Kidney (tissue), 14 donors: ENCODE measurements around the gene KRTAP10-10. TPM values are rescaled to one million over a fixed set of nuclear protein-coding genes. Genes with fewer than 3 reads are reported as not detected.

Experiments
- DNase-seq, 5 donors: peaks; one replicate each; pipeline ENCODE4 v3.0.0-alpha.2; 2013 to 2020
- FAIRE-seq: peaks from 2 replicates; lab custom pipeline; 2012; peaks lifted over from hg19 to GRCh38; lab: Jason Lieb, UNC
- H3K27ac ChIP-seq, 2 donors: one replicate each; pipeline ENCODE4 v1.7.0; 2013; ENCODE audit warnings: low read depth in 2 of 2, low read length in 2 of 2, inconsistent platforms in 1 of 2
- H3K27me3 ChIP-seq: one replicate; pipeline ENCODE4 v1.7.1; 2013; ENCODE audit warnings: low read length, inconsistent platforms; ENCODE audit not compliant: control insufficient read depth, insufficient read depth
- H3K36me3 ChIP-seq, 3 donors: one replicate each; pipeline versions ENCODE4 v1.7.0 to v1.7.1; 2013; ENCODE audit warnings: low read length in 3 of 3, control low read depth in 1 of 3, inconsistent platforms in 1 of 3; ENCODE audit not compliant: insufficient read depth in 3 of 3, control insufficient read depth in 2 of 3
- H3K4me1 ChIP-seq, 3 donors: one replicate each; pipeline versions ENCODE4 v1.7.0 to v1.7.1; 2013; ENCODE audit warnings: low read length in 3 of 3, inconsistent platforms in 1 of 3, low read depth in 1 of 3; ENCODE audit not compliant: control insufficient read depth in 2 of 3, insufficient read depth in 2 of 3
- H3K4me3 ChIP-seq, 3 donors: one replicate each; pipeline versions ENCODE4 v1.7.0 to v1.8.1; 2013; ENCODE audit warnings: low read length in 3 of 3, control low read depth in 1 of 3, inconsistent platforms in 1 of 3
- H3K9ac ChIP-seq, 3 donors: one replicate each; pipeline versions ENCODE4 v1.7.0 to v1.7.1; 2013; ENCODE audit warnings: low read length in 3 of 3, control low read depth in 1 of 3, inconsistent platforms in 1 of 3
- H3K9me3 ChIP-seq, 3 donors: one replicate each; pipeline versions ENCODE4 v1.7.0 to v1.7.1; 2013; ENCODE audit warnings: low read length in 3 of 3, control low read depth in 1 of 3, inconsistent platforms in 1 of 3; ENCODE audit not compliant: control insufficient read depth in 2 of 3, insufficient read depth in 1 of 3
- intact Hi-C: fragments of 100-400 bp; cut with DNase I; formaldehyde crosslinking; loops from one replicate; pipeline ENCODE4 v1.11.1; 2022
- polyA plus RNA-seq: library from polyadenylated mRNA; stranded (reverse); fragments of 350-450 nt; fragmentation: Illumina TruSeq; extraction: RNeasy Lipid Tissue Mini Kit (QIAGEN cat#74804); gene quantifications from one replicate; pipeline ENCODE4 v1.2.3, GENCODE V29; 2014; ENCODE audit warnings: low read depth, low replicate concordance; ENCODE audit not compliant: insufficient read depth
- total RNA-seq: library from RNA; stranded (reverse); fragmentation: NEBNext Ultra II Directional; extraction: Animal tissue kit (Norgen Biotek cat#: 25700); gene quantifications from one replicate; pipeline ENCODE4 v1.2.1, GENCODE V29; 2021
- TF ChIP-seq, protein P1 (sequence below): IDR thresholded peaks from 3 replicates; pipeline ENCODE4 v1.5.1; 2012; ENCODE audit warnings: mild to moderate bottlenecking, moderate library complexity, borderline replicate concordance; ENCODE audit not compliant: insufficient read depth; ENCODE audit errors: extremely low read depth
- donor health status: control.
- donor health status: control.
- donor health status: control.
- donor health status: control.
- donor health status: control.
- donor health status: DM: yes; HTN: yes; CAD: no.
- donor health status: Normal renal cell carcinoma (clear cell type).

KRTAP10-10 gene
- total and polyA plus RNA-seq, 2 donors from 2014 or later, result not detected

DNA sequence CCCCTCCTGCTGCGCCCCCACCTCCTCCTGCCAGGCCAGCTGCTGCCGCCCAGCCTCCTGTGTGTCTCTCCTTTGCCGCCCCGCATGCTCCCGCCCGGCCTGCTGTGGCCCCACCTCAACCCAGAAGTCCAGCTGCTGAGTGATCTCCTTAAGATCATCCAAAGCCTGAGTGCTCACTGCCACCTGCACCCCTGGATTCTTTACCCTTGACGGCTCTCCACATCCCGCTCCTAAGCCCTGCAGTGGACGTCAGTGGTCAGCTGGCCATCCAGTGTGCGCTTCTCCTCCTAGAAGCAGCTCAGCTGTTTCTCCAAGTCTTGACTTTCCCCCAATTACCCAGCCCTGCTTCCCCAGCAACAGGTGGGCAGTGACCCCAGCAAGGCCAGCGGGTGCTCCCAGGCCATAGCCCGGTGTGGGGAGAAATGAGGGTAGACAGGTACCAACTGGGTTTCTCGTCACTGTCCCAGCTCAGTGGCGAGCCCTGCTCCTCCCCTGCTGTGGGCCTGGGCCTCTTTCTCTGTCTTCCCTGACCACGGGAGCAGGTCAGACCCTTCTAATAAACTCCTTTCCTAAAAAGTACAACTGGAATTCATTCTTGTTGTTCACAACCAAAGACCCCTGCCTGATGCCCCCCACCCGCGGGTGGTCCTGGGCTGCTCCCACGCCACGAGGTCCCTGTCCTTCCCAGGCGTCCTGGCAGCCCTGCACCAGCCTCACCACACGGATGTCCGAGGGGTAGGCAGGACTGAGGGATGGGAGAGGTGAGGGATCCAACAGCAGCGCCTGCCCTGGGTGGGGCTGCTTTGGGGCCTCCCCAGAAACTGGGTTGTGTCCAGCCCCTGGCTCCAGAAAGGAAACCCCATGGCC, 35.3 kb upstream of the KRTAP10-10 start:
- Histone ChIP-seq H3K4me3 (no peak overlapping the region), H3K9ac (no peak overlapping the region), H3K9me3 (no peaks in the 10 kb centered on the region), H3K36me3 (no peaks in the 10 kb centered on the region), H3K27me3 (no peaks in the 10 kb centered on the region), H3K4me1 (no peaks in the 10 kb centered on the region), H3K27ac (no peak overlapping the region)
- intact Hi-C loops, result no loop called here
- TF ChIP-seq, protein P1, sequence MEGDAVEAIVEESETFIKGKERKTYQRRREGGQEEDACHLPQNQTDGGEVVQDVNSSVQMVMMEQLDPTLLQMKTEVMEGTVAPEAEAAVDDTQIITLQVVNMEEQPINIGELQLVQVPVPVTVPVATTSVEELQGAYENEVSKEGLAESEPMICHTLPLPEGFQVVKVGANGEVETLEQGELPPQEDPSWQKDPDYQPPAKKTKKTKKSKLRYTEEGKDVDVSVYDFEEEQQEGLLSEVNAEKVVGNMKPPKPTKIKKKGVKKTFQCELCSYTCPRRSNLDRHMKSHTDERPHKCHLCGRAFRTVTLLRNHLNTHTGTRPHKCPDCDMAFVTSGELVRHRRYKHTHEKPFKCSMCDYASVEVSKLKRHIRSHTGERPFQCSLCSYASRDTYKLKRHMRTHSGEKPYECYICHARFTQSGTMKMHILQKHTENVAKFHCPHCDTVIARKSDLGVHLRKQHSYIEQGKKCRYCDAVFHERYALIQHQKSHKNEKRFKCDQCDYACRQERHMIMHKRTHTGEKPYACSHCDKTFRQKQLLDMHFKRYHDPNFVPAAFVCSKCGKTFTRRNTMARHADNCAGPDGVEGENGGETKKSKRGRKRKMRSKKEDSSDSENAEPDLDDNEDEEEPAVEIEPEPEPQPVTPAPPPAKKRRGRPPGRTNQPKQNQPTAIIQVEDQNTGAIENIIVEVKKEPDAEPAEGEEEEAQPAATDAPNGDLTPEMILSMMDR, result no peak
- FAIRE-seq, result no peak
- no peak for DNase-seq

- Histone ChIP-seq H3K27me3 (no peaks in the 10 kb centered on the region), H3K9ac (no peak overlapping the region), H3K4me1 (no peaks in the 10 kb centered on the region), H3K4me3 (no peak overlapping the region), H3K36me3 (no peaks in the 10 kb centered on the region), H3K27ac (no peak overlapping the region), H3K9me3 (no peaks in the 10 kb centered on the region)
- TF ChIP-seq, protein P1, result no peak
- intact Hi-C loops, result no loop called here
- DNase-seq (no peak), FAIRE-seq (no peak)
Measured at GRCh38 chr21:44602463-44602850, 34.7 kb upstream of the KRTAP10-10 start.

GRCh38 chr21:44603109-44603875, 33.9 kb upstream of the KRTAP10-10 start:
- Histone ChIP-seq H3K27me3 (no peaks in the 10 kb centered on the region), H3K9me3 (no peaks in the 10 kb centered on the region), H3K9ac (no peak overlapping the region), H3K36me3 (no peaks in the 10 kb centered on the region), H3K4me3 (no peak overlapping the region), H3K27ac (no peak overlapping the region), H3K4me1 (no peaks in the 10 kb centered on the region)
- FAIRE-seq (no peak), DNase-seq (no peak)
- TF ChIP-seq, protein P1, result no peak
- intact Hi-C loops, result no loop called here
